Adrenal gland (tissue), 5 donors: ENCODE results near the gene CUX1.

Experiments
- CTCF ChIP-seq, 6 experiments: fragments of 450-650 bp in 4 of 6; fragments of 200-600 bp in 2 of 6; sonication (generic) in 1 of 6; IDR thresholded peaks; 1 replicate in 5 of 6; 2 replicates in 1 of 6; pipeline versions ENCODE4 v1.5.1 to v1.8.0; 2016 to 2021; ENCODE audit warnings: antibody characterized with exemption in 6 of 6, mild to moderate bottlenecking in 2 of 6, moderate library complexity in 1 of 6
- POLR2A ChIP-seq, 2 donors: fragments of 450-650 bp; IDR thresholded peaks; one replicate each; pipeline ENCODE4 v1.6.1; 2017; ENCODE audit warnings: antibody characterized with exemption in 2 of 2, mild to moderate bottlenecking in 2 of 2, moderate library complexity in 1 of 2
- donor health status: DM: no; HTN: no; CAD: no.

GRCh38 chr7:102222445-102222844 lies 405.0 kb downstream of the CUX1 start:
- TF ChIP-seq CTCF (IDR thresholded peaks at IDR 0.05) (no peak), POLR2A (IDR thresholded peaks at IDR 0.05) (no peak)
